ENCODE data around the gene CEACAM20.
A peak's percentile ranks its signal among the peaks of the same experiment; 100 is the strongest.
"Not testable (repeated sequence)": the region's sequence is repeated elsewhere in the genome, so short reads cannot be mapped to it uniquely, and the experiment has no call there.

Gene CEACAM20

GRCh38 chr19:44529536-44529935 is at the start of gene CEACAM20:
CEACAM20 (minus strand) TSS chr19:44529675; CDS start chr19:44529509, 166 bp downstream.
- DNase-seq, result no peak

GRCh38 chr19:44577566-44577874 is 48.0 kb upstream of the CEACAM20 start:
- no peak for DNase-seq

DNA sequence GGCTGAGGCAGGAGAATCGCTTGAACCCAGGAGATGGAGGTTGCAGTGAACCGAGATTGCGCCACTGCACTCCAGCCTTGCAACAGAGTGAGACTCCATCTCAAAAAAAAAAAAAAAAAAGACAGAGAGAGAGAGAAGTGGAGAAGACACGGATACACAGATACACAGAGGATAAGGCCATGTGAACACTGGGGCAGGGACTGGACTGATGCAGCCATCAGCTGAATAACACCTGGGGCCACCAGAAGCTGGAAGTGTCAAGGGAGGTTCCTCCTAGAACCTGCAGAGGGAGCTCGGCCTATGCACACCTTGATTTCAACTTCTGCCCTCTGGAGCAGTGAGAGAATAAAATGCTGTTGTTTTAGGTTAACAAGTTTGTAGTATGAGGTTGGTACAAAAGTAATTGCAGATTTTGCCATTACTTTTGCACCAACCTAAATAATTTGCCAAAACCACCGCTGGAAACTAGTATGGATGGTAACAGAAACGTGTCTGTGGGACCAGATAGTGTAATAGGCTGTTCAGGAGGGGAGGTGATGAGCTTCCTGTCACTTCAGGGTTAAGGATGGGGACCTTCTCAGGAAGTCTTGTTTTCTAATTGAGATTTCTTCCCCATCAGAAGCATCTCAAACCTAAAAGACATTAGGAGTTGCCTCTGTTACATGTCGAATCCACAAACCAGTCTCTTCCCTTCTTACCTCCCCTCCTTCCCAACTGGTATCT is 47.5 kb upstream of the CEACAM20 start:
- peak; percentile 65 for DNase-seq

- no peak for DNase-seq
These were observed 45.7 kb upstream of the CEACAM20 start for GRCh38 chr19:44575116-44575700.

DNA sequence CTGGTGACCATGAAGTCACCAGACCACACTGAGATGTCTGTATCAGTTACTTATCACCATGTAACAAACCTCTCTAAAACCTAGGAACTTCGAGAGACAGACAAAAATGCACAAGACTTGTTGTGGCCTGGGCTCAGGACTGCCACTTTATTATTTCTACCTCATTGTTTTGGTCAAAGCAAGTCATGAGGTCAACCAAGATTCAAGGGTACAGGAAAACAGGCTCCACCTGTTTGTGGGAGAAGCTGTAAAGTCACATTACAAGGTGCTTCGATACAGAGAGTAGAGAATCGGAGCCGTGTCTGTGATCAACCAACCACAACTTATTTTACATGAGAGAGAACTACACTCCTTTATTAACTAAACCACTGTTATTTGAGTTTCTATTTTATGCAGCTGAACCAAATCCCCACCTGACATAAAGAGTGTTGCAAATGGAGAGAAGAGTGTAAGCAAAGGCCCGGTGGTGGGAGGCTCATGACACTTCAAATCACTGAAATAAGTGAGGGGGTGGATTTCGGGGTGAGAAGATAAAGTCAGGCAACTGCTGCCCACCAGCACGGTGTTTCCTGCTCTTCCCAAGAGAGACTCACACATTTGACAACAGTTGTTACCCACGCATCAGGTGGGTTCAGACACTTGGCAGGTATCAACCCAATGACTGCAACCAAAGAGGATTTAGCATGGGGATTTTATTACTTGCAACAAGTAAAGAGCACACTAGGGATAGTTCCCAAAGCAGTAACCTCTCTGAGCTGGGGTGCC is 44.9 kb upstream of the CEACAM20 start:
- no peak for DNase-seq

DNA sequence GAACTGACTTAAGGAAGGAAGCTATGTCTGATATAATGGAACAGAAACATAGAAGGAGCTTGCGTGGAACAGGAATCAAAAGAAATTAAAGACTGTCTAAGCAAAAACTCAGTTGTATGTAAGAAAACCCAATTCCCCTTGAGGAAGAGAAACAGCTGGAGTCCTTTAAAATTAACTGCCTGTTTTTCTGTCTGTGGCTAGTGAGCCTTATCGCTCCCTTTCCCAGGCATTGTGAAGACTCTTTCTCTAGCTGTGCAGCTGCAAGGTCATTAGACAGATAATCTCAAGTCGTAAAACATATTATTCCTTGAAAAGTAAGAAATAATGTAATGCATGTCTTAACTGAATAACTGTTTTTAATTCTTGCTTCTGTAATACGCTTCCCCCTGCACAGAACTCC is 44.2 kb upstream of the CEACAM20 start:
- no peak for DNase-seq

GRCh38 chr19:44573183-44573582 is 43.7 kb upstream of the CEACAM20 start:
- DNase-seq, result no peak

- DNase-seq, result no peak
These were observed 43.1 kb upstream of the CEACAM20 start for GRCh38 chr19:44572581-44572900.

- DNase-seq, result no peak
These were observed 42.5 kb upstream of the CEACAM20 start for GRCh38 chr19:44571830-44572580.

GRCh38 chr19:44570984-44571684 is 41.7 kb upstream of the CEACAM20 start:
- peak; percentile 92 for DNase-seq

DNA sequence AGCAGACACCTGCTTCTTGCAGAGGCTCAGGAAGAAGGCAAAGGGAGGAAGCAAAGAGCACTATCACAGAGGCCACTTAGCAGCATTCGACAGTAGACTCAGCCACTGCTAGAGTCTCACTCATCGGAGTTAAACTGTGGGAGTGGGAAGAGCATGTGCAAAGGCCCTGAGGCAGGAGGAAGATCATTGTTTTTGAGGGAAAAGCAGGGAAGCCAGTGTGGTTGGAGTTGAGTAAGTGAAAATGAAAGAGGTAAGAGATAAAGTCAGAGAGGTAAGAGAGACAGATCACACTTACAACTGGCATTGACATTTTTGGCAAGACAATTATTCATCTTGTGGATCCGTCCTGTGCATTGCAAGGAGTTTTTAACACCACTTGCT is 41.1 kb upstream of the CEACAM20 start:
- no peak for DNase-seq

DNA sequence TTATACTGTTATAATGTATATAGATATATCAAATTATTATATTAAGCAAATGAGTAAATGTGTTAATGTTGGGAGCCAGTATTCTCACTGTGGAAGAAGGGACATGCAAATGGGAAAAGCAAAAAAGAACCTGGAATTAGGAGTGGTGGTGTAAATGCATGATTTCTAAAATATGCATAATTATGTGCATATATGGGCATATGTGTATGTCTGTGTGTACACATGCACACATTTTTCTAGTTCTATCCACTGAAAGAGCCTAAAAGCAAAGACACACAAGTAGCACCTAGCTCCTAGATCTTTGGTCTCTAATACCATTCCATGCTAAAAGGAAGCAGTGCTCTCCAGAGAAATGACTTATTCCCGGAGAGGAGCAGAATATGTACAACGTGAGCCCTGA is 38.3 kb upstream of the CEACAM20 start:
- DNase-seq, result no peak

DNA sequence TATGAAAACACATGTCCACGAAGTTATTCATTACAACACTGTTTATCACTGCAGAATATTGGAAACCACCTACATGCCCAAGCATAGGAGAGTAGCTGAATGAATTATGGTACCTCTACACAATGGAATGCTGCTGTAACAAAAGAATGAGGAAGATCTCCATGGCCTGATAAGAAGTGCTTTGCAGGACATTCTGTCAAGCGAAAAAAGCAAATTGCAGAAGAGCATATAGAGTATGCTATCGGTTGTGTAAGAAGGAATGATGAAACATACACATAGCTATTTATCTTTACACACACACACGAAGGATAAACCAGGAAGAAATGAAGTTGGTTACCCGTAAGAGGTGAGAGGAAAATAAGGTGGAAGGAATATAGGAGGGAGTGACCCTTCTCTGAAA is 37.5 kb upstream of the CEACAM20 start:
- DNase-seq, result no peak

DNA sequence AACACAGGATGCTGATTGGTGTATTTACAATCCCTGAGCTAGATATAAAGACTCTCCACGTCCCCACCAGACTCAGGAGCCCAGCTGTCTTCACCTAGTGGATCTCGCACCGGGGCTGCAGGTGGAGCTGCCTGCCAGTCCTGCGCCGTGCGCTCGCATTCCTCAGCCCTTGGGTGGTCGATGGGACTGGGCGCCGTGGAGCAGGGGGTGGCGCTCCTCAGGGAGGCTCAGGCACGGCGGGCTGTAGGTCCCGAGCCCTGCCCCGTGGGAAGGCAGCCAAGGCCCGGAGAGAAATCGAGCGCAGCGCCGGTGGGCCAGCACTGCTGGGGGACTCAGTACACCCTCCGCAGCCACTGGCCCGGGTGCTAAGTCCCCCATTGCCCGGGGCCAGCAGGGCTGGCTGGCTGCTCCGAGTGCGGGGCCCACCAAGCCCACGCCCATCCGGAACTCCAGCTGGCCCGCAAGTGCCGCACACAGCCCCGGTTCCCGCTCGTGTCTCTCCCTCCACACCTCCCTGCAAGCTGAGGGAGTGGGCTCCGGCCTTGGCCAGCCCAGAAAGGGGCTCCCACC is 33.7 kb upstream of the CEACAM20 start:
- not testable (repeated sequence) for DNase-seq

DNA sequence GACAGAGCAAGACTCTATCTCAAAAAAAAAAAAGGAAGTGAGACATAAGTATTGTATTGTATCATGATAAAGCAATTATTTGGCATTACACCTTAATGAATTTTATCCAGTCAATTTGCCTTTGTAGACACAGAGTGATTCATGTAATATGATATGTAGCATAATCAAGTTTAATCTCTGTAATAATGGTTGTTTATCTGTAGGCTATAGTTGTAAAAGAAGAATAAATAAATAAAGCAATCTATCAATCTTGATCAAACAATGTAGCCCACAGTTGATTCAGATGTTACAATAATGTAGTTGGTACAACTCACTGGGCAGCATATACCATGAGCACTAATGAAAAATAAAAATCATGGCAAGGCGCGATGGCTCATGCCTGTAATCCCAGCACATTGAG is 28.5 kb upstream of the CEACAM20 start:
- DNase-seq, result no peak

- DNase-seq, result no peak
These were observed 25.3 kb upstream of the CEACAM20 start for GRCh38 chr19:44554641-44555246.

DNA sequence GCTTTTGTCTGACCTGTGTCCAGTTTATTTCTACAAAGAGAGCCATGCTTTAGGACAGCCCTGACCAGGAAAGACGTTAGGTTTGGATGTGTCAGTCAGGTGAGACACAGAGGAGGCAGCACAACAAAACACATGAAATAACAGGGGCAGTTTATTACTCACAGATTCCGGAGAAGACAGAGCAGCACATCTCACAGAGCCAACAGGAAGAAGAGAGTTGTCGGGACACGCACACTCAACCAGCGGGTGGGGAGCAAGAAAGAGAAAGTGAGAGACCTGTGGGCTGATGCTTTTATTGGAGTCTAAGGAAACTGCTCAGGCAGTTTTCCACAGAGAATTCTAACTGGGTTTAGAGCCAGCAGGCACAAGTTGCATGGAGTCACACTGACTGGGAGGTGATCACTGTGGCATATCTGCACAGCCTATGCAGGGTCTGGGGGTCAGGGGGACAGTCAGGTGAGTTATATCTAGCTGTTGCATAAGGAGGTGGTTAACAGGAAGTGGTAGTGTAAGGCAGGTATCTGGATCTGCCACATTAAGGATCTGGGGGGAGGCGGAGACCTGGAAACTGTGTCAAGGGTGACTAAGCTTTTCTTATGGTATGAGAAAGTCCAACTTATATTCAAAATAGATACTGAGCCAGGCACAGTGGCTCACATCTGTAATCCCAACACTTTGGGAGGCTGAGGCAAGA is 24.1 kb upstream of the CEACAM20 start:
- peak; percentile 18 for DNase-seq

DNA sequence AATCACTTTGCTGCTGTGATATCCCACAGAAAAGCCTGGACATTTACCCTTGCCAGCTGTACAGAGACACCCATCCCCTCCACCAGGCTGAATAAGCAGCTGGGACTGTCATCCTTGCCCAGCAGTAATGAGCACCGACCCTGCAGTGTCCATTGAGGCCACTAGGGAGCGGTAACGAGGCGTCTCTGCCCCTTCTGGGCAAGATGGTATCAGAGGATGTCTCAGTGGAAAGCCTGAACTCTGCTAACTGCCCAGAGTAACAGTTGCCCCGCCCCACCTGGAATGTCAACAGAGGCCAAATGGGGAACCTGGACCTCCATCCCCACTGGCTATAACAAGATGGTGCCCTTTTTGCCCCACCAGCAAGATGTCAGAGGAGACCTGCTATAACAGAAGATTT is 22.8 kb upstream of the CEACAM20 start:
- peak; percentile 67 for DNase-seq

- no peak for DNase-seq
These were observed 22.4 kb upstream of the CEACAM20 start for GRCh38 chr19:44551850-44552249.

- DNase-seq, result not testable (repeated sequence)
These were observed 21.5 kb upstream of the CEACAM20 start for GRCh38 chr19:44550976-44551375.

DNA sequence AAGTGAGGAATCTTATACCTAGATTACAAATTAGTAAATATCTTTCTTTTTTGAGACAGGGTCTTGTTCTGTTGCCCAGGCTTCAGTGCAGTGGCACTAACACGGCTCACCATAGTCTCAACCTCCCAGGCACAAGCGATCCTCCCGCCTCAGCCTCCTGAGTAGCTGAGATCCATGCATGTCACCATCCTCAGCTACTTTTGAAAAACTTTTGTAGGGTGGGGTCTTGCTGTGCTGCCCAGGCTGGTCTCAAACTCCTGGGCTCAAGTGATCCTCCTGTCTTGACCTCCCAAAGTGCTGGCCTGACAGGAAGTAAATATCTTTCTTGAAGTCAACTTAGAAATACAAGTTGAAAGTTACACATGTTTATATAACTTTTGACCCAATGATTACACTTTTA is 20.0 kb upstream of the CEACAM20 start:
- no peak for DNase-seq

DNA sequence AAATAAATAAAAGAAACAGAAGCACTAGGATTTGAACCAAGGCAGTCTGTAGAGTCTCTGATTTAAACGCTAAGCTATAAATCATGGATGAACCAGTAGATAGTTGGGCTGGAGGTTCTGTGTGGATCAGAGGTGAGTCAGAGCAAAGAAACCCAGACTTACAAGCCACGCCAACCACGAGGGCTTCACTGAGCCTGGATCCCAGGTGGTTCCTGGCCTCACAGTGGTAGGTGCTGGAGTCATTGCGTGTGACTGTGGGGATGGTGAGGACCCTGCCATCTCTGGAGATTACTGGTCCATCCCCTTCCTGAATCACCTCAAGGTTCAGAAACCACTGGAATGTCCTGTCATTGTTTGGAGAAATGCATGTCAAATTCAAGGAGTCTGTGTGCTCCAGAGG is 19.3 kb upstream of the CEACAM20 start:
- no peak for DNase-seq
